NCI-H345 treated with DMSO at 0.1 percent for 48 hours (cell line): ENCODE results near the gene SLMAP.

ENCODE experiments used
- DNase-seq: peaks from one replicate; lab custom pipeline; 2025; ENCODE audit not compliant: unreplicated experiment; lab: John Stamatoyannopoulos, UW

SLMAP gene

GRCh38 chr3:57937092-57937491 lies 181.0 kb downstream of the SLMAP start:
- DNase-seq = no peak

GRCh38 chr3:57939775-57940174 lies 183.7 kb downstream of the SLMAP start:
- no peak for DNase-seq

GRCh38 chr3:57942388-57942787 lies 186.3 kb downstream of the SLMAP start:
- no peak for DNase-seq

- DNase-seq = no peak
Measured at GRCh38 chr3:57942872-57943283, 186.8 kb downstream of the SLMAP start.

- DNase-seq = no peak
Measured at GRCh38 chr3:57943525-57944495, 187.7 kb downstream of the SLMAP start.

- DNase-seq = no peak
Measured at GRCh38 chr3:57946970-57947381, 190.9 kb downstream of the SLMAP start.

- DNase-seq = no peak
Measured at GRCh38 chr3:57948080-57948671, 192.1 kb downstream of the SLMAP start.

- DNase-seq = no peak
Measured at GRCh38 chr3:57948781-57949242, 192.7 kb downstream of the SLMAP start.

- DNase-seq = no peak
Measured at GRCh38 chr3:57949344-57949743, 193.2 kb downstream of the SLMAP start.

- DNase-seq = no peak
Measured at GRCh38 chr3:57949785-57950615, 193.9 kb downstream of the SLMAP start.

GRCh38 chr3:57951066-57951882 lies 195.2 kb downstream of the SLMAP start:
- no peak for DNase-seq

- DNase-seq = no peak
Measured at GRCh38 chr3:57952208-57952631, 196.1 kb downstream of the SLMAP start.

- DNase-seq = no peak
Measured at GRCh38 chr3:57952651-57953050, 196.5 kb downstream of the SLMAP start.

- no peak for DNase-seq
Measured at GRCh38 chr3:57953576-57953975, 197.5 kb downstream of the SLMAP start.

- no peak for DNase-seq
Measured at GRCh38 chr3:57956119-57956832, 200.2 kb downstream of the SLMAP start.

- no peak for DNase-seq
Measured at GRCh38 chr3:57956833-57957174, 200.7 kb downstream of the SLMAP start.

GRCh38 chr3:57957824-57958223 lies 201.7 kb downstream of the SLMAP start:
- no peak for DNase-seq

- no peak for DNase-seq
Measured at GRCh38 chr3:57958642-57959422, 202.7 kb downstream of the SLMAP start.
